T-helper 9 cell (primary cell): ENCODE data around the gene EVI5.

Experiments
- DNase-seq: peaks from one replicate; pipeline ENCODE4 v3.0.0-alpha.2; 2020

Gene EVI5

GRCh38 chr1:92505015-92505692 lies 279.8 kb downstream of the EVI5 start:
- no peak for DNase-seq

- DNase-seq: no peak
These were observed 280.5 kb downstream of the EVI5 start for GRCh38 chr1:92504291-92505014.

GRCh38 chr1:92503926-92504285 lies 281.0 kb downstream of the EVI5 start:
- no peak for DNase-seq

GRCh38 chr1:92503043-92503925 lies 281.6 kb downstream of the EVI5 start:
- DNase-seq: no peak

- no peak for DNase-seq
These were observed 282.7 kb downstream of the EVI5 start for GRCh38 chr1:92502247-92502646.

GRCh38 chr1:92500552-92500951 lies 284.4 kb downstream of the EVI5 start:
- no peak for DNase-seq

- no peak for DNase-seq
These were observed 289.4 kb downstream of the EVI5 start for GRCh38 chr1:92495392-92496063.

- no peak for DNase-seq
These were observed 290.3 kb downstream of the EVI5 start for GRCh38 chr1:92494485-92495141.

- DNase-seq: no peak
These were observed 291.8 kb downstream of the EVI5 start for GRCh38 chr1:92493139-92493538.

- DNase-seq: no peak
These were observed 296.1 kb downstream of the EVI5 start for GRCh38 chr1:92488832-92489231.

- DNase-seq: no peak
These were observed 296.5 kb downstream of the EVI5 start for GRCh38 chr1:92488416-92488815.

GRCh38 chr1:92487078-92487605 lies 297.8 kb downstream of the EVI5 start:
- DNase-seq: no peak

GRCh38 chr1:92486251-92487077 lies 298.4 kb downstream of the EVI5 start, which contains the start of gene GFI1:
TSS of gene GFI1 (minus strand) at chr1:92486925. CDS start at chr1:92483487, 3,438 bp downstream.
- peak; percentile 42 for DNase-seq

- peak; percentile 71 for DNase-seq
These were observed 299.3 kb downstream of the EVI5 start for GRCh38 chr1:92485381-92486250.

GRCh38 chr1:92484472-92485380 lies 300.2 kb downstream of the EVI5 start:
- DNase-seq: peak; percentile 44

- DNase-seq: peak; percentile 20
These were observed 301.1 kb downstream of the EVI5 start for GRCh38 chr1:92483610-92484471.

GRCh38 chr1:92482665-92483609 lies 302.0 kb downstream of the EVI5 start:
- DNase-seq: peak; percentile 25
